Measurements from ENCODE around the gene RNF220. TPM values are rescaled to one million over a fixed set of nuclear protein-coding genes. Genes with fewer than 3 reads are reported as not detected.

Gene RNF220
- total RNA-seq, 2 donors from 2014 or later = 86.8 to 92.1 TPM

GRCh38 chr1:44388551-44388950 lies 16.5 kb upstream of the RNF220 start:
- H3K36me3 Mint-ChIP-seq (ENCODE audit: insufficient read depth in 2 of 2) = no peaks in the 10 kb centered on the region
- DNase-seq (no peak), ATAC-seq (replicated peaks in 1 of 2) (no peak)
- peaks cover 7% of the 10 kb centered on the region for H3K27me3 Mint-ChIP-seq (ENCODE audit: low read depth)
- no peaks in the 10 kb centered on the region for H3K4me1 Mint-ChIP-seq (ENCODE audit: low read depth)
- no peak overlapping the region for H3K4me3 Mint-ChIP-seq
- H3K9me3 Mint-ChIP-seq = no peaks in the 10 kb centered on the region
- H3K27ac Mint-ChIP-seq = no peak overlapping the region

GRCh38 chr1:44389437-44389836 lies 15.6 kb upstream of the RNF220 start:
- Mint-ChIP-seq H3K4me1 (ENCODE audit: low read depth) (no peaks in the 10 kb centered on the region), H3K9me3 (no peaks in the 10 kb centered on the region), H3K36me3 (ENCODE audit: insufficient read depth in 2 of 2) (no peaks in the 10 kb centered on the region), H3K27me3 (ENCODE audit: low read depth) (peaks cover 12% of the 10 kb centered on the region), H3K27ac (no peak overlapping the region), H3K4me3 (no peak overlapping the region)
- no peak for DNase-seq
- no peak for ATAC-seq (replicated peaks in 1 of 2)

GRCh38 chr1:44390277-44390676 lies 14.8 kb upstream of the RNF220 start:
- ATAC-seq (replicated peaks in 1 of 2) (no peak), DNase-seq (no peak)
- H3K4me1 Mint-ChIP-seq (ENCODE audit: low read depth) = no peaks in the 10 kb centered on the region
- no peaks in the 10 kb centered on the region for H3K9me3 Mint-ChIP-seq
- peaks cover 17% of the 10 kb centered on the region for H3K27me3 Mint-ChIP-seq (ENCODE audit: low read depth)
- no peak overlapping the region for H3K4me3 Mint-ChIP-seq
- H3K27ac Mint-ChIP-seq = no peak overlapping the region
- H3K36me3 Mint-ChIP-seq (ENCODE audit: insufficient read depth in 2 of 2) = peaks cover 0 to 2% of the 10 kb centered on the region in 2 donors

GRCh38 chr1:44401256-44402228 lies 3.5 kb upstream of the RNF220 start:
- Mint-ChIP-seq H3K27ac (no peak overlapping the region), H3K9me3 (no peaks in the 10 kb centered on the region), H3K4me1 (ENCODE audit: low read depth) (peaks cover 15% of the 10 kb centered on the region), H3K36me3 (ENCODE audit: insufficient read depth in 2 of 2) (peaks cover 0 to 2% of the 10 kb centered on the region in 2 donors), H3K4me3 (no peak overlapping the region), H3K27me3 (ENCODE audit: low read depth) (peaks cover 49% of the 10 kb centered on the region)
- DNase-seq (no peak), ATAC-seq (replicated peaks in 1 of 2) (no peak)

- no peaks in the 10 kb centered on the region for H3K9me3 Mint-ChIP-seq
- H3K4me1 Mint-ChIP-seq (ENCODE audit: low read depth) = peaks cover 15% of the 10 kb centered on the region
- no peak overlapping the region for H3K27ac Mint-ChIP-seq
- H3K36me3 Mint-ChIP-seq (ENCODE audit: insufficient read depth in 2 of 2) = peaks cover 0 to 2% of the 10 kb centered on the region in 2 donors
- H3K27me3 Mint-ChIP-seq (ENCODE audit: low read depth) = peaks cover 37% of the 10 kb centered on the region
- ATAC-seq (replicated peaks in 1 of 2) (peak; percentile 67 to 71), DNase-seq (peak; percentile 50 to 56)
- H3K4me3 Mint-ChIP-seq = peak overlapping the region; percentile 95 to 96
These were observed 1.0 kb downstream of the RNF220 start for GRCh38 chr1:44405798-44406736.

- H3K4me3 Mint-ChIP-seq = peak overlapping the region; percentile 95 to 96
- no peaks in the 10 kb centered on the region for H3K9me3 Mint-ChIP-seq
- ATAC-seq (replicated peaks in 1 of 2) = peak; percentile 25 to 35
- H3K27ac Mint-ChIP-seq = no peak overlapping the region
- peaks cover 0 to 2% of the 10 kb centered on the region in 2 donors for H3K36me3 Mint-ChIP-seq (ENCODE audit: insufficient read depth in 2 of 2)
- DNase-seq = peak; percentile 32 to 36
- H3K27me3 Mint-ChIP-seq (ENCODE audit: low read depth) = peaks cover 29% of the 10 kb centered on the region
- peaks cover 15% of the 10 kb centered on the region for H3K4me1 Mint-ChIP-seq (ENCODE audit: low read depth)
These were observed 1.8 kb downstream of the RNF220 start for GRCh38 chr1:44406737-44407429.

- DNase-seq (peak; percentile 27 to 38), ATAC-seq (replicated peaks in 1 of 2) (peak; percentile 21 to 25)
- Mint-ChIP-seq H3K36me3 (ENCODE audit: insufficient read depth in 2 of 2) (peaks cover 0 to 2% of the 10 kb centered on the region in 2 donors), H3K4me3 (peak overlapping the region; percentile 95 to 96), H3K27me3 (ENCODE audit: low read depth) (peaks cover 22% of the 10 kb centered on the region), H3K27ac (peak overlapping the region; percentile 80), H3K9me3 (no peaks in the 10 kb centered on the region), H3K4me1 (ENCODE audit: low read depth) (peaks cover 15% of the 10 kb centered on the region)
These were observed 2.6 kb downstream of the RNF220 start for GRCh38 chr1:44407430-44408211.

- H3K9me3 Mint-ChIP-seq = no peaks in the 10 kb centered on the region
- H3K4me1 Mint-ChIP-seq (ENCODE audit: low read depth) = peaks cover 15% of the 10 kb centered on the region
- peak overlapping the region; percentile 80 for H3K27ac Mint-ChIP-seq
- H3K4me3 Mint-ChIP-seq = peak overlapping the region; percentile 76 to 85
- DNase-seq (peak in 1 of 2 donors; percentile 5), ATAC-seq (replicated peaks in 1 of 2) (no peak)
- peaks cover 0 to 2% of the 10 kb centered on the region in 2 donors for H3K36me3 Mint-ChIP-seq (ENCODE audit: insufficient read depth in 2 of 2)
- peaks cover 16% of the 10 kb centered on the region for H3K27me3 Mint-ChIP-seq (ENCODE audit: low read depth)
These were observed 3.1 kb downstream of the RNF220 start for GRCh38 chr1:44408212-44408582.

GRCh38 chr1:44408632-44409602 lies 3.9 kb downstream of the RNF220 start:
- peaks cover 14% of the 10 kb centered on the region for H3K27me3 Mint-ChIP-seq (ENCODE audit: low read depth)
- H3K9me3 Mint-ChIP-seq = no peaks in the 10 kb centered on the region
- peaks cover 0 to 2% of the 10 kb centered on the region in 2 donors for H3K36me3 Mint-ChIP-seq (ENCODE audit: insufficient read depth in 2 of 2)
- H3K27ac Mint-ChIP-seq = peak overlapping the region; percentile 50
- DNase-seq = peak; percentile 18 to 21
- no peak for ATAC-seq (replicated peaks in 1 of 2)
- peaks cover 15% of the 10 kb centered on the region for H3K4me1 Mint-ChIP-seq (ENCODE audit: low read depth)
- peak overlapping the region; percentile 76 to 85 for H3K4me3 Mint-ChIP-seq

GRCh38 chr1:44409757-44410156 lies 4.7 kb downstream of the RNF220 start:
- Mint-ChIP-seq H3K9me3 (no peaks in the 10 kb centered on the region), H3K27me3 (ENCODE audit: low read depth) (peaks cover 12% of the 10 kb centered on the region), H3K27ac (no peak overlapping the region), H3K36me3 (ENCODE audit: insufficient read depth in 2 of 2) (peaks cover 0 to 2% of the 10 kb centered on the region in 2 donors), H3K4me1 (ENCODE audit: low read depth) (peaks cover 15% of the 10 kb centered on the region), H3K4me3 (peak overlapping the region in 1 of 2 donors; percentile 85)
- ATAC-seq (replicated peaks in 1 of 2) (no peak), DNase-seq (no peak)

GRCh38 chr1:44411861-44412260 lies 6.8 kb downstream of the RNF220 start:
- H3K27me3 Mint-ChIP-seq (ENCODE audit: low read depth) = no peaks in the 10 kb centered on the region
- no peak overlapping the region for H3K27ac Mint-ChIP-seq
- H3K9me3 Mint-ChIP-seq = no peaks in the 10 kb centered on the region
- DNase-seq = no peak
- no peak overlapping the region for H3K4me3 Mint-ChIP-seq
- H3K4me1 Mint-ChIP-seq (ENCODE audit: low read depth) = no peaks in the 10 kb centered on the region
- no peaks in the 10 kb centered on the region for H3K36me3 Mint-ChIP-seq (ENCODE audit: insufficient read depth in 2 of 2)
- ATAC-seq (replicated peaks in 1 of 2) = no peak

Data from activated T-cell treated with anti-CD3 and anti-CD28 coated beads, Interleukin-2, amount 50 U/mL, for 72 hours (primary cell).